Left kidney (tissue), 2 donors: Measurements from ENCODE around the gene FBXL7. TPM values are rescaled to one million over a fixed set of nuclear protein-coding genes. Genes with fewer than 3 reads are reported as not detected.

Source experiments
- DNase-seq: peaks from one replicate; pipeline ENCODE4 v3.0.0-alpha.2; 2013
- polyA plus RNA-seq: library from polyadenylated mRNA; unstranded; fragments of 120-200 nt; gene quantifications from one replicate; pipeline ENCODE4 v1.2.1, GENCODE V29; 2013; ENCODE audit not compliant: insufficient read length

The FBXL7 gene
- polyA plus RNA-seq, 1 donor = 29.8 TPM

DNA sequence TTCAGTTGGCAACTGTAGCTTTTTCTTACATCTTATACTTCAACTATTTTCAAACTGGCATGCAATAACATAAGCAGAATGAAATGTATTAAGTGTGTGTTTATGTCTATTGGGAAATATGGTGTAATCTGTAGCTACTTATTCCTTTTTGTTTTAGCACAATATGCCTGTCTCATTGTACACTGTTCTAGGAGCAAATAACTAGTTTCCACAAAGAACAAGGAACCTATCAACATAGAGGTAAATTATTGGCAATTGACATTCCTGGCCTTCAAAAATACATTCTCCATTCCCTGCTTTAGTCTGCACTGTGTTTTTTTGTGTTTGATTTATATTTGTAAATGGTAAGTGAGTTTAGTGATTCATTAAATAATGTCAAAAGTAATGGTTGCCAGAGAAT is 75.7 kb downstream of the FBXL7 start:
- no peak for DNase-seq

DNA sequence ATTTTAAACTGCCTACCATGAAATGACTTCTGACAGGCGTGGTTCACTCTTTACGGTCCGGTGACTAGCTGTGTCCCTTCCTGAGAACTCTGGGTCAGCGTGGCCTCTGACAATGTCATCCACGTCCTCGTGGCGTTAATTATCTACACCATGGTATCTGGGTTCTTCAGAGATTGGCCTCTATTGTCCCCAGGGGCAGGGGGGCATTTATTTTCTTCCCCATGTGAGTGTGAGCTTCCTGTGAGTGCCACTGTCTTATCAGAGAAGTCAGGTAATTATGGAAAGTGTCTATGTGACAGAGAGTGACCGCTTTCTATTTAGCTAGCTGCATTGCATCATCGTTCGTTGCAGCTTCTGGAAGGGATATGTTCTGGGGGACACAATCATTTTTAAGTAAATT is 77.2 kb downstream of the FBXL7 start:
- no peak for DNase-seq

DNA sequence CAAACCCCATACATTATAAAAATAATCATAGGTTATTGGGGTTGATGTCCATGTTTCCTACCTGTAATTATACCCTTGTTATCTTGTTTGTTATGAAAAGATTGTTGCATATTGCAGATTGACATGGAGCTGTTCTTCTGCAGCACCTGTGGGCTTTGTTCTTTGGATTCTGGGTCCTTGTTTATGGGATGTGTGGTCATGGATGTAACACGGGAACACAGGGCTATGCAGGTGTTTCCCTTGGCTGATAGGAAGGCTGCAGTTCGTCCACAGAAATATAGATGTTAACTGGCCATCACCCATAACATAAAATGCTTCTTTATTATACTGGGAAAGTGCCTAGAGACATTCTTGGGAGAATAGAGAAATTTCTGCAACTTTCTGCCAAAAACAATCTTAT is 77.9 kb downstream of the FBXL7 start:
- no peak for DNase-seq

DNA sequence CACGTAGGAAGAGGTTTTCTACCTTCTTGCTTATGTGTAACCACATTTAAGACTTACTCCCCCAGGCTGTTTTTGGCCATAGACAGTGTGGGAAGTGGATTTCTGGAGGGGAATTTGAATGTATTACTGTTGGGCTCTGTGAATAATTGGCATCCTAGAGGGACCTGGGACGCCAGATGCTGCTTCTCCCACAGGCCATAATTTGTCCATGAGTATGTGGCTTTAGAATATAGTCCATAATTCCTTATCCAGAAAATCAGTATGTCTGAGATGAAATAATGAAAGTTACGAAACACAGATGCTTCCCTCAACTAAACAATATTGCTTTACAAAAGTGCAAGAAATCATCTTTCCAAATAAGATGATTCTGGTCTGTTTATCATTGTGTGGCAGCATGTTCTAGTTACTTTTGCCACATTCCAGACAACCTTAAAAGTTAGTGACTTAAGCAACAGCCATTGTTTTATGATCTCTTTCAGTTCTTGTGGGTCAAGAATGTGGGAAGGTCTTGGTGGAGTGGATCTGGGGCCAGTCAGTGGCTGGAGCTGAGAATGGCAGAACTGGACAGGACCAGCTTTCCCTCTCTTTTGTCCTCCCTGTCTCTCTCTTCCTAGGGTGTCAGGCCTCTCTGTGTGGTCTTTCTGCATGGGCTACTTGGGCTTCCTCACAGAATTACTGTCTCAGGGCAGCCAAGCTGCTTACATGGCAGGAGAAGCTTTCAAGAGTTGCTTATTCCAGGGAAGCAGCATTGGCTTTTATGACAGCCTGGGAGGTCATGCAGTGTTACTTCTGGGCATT is 79.4 kb downstream of the FBXL7 start:
- DNase-seq = no peak

DNA sequence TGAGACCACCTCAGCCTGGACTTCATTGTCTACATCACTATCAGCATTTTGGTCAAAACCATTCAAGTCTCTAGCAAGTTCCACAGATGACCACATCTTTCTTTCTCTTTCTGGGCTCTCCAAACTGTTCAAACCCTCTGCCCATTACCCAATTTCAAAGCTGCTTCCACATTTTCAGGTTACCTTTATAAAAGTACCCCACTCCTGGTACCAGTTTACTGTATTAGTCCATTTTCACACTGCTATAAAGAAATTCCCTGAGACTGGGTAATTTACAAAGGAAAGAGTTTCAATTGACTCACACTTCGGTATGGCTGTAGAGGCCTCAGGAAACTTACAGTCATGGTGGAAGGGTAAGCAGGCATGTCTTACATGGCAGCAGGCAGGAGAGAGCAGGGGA is 84.5 kb downstream of the FBXL7 start:
- DNase-seq = no peak

DNA sequence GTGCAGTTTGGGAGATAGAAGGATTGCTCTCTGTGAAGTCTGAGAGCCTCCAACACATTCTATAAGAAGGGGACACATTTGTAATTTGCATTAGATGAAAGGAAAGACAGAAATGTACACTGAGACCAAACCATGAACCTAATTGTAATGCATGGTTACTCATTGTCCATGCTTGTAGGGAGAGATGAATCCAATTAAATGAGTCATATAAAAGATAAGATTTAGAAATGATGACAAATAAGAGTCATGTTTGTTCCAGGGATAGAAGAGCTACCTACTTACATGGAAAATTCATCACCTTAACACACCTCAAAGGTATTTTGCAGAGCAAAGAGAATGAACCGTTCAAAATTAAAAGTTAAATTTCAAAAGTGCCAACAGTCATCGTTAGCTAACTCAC is 85.1 kb downstream of the FBXL7 start:
- no peak for DNase-seq

DNA sequence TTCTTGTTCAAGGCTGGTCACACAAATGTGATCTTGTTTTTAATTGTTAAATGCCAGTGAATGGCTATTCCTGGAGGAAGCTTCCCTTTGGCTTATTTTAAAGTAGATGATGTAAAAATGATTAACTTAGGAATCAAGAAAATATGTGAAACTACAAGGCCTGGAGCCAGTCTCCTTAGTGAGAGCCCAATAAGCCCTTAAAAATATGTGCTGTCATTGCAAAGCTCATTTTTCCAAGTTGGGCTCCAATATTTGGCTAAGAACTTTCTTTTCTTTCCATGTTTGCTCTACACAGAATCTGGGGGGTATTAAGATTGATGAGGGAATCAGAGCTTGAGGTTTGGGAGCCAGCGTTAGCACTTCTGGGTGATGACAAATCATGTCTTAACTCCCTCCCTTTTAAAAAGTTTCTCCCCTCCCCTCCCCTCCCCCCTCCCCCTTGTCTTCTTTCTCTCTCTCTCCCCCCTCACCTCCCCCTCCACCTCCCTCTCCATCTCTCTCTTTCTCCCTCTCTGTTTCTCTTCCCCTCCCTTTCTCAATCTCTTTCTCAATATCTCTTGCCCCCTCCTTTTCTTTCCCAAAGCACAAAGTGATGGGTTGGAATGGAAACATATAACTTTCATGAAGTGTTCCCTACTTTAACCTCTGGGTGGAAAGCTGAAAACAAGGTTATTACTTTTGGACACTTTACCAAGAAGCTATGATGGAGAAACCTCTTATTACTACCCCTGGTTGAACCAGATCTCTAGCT is 86.0 kb downstream of the FBXL7 start:
- no peak for DNase-seq

DNA sequence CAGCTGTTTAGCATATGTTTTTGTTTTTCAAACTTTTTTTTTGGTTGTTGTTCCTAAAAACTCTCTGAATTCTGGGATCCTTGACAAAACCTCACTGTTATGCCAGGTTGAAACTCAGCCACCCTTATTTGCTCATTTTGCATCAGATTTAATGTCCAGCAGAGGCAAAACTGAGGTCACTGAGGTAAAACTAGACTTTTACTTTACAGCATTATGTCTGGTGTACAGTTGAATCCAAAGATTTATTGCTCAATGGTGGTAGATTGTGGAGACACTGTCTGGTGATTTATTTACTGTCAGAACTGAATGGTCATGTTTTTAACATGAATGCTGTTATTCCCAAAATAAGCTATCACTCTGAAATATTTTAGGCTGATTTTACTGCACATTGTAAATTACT is 87.9 kb downstream of the FBXL7 start:
- DNase-seq = no peak

DNA sequence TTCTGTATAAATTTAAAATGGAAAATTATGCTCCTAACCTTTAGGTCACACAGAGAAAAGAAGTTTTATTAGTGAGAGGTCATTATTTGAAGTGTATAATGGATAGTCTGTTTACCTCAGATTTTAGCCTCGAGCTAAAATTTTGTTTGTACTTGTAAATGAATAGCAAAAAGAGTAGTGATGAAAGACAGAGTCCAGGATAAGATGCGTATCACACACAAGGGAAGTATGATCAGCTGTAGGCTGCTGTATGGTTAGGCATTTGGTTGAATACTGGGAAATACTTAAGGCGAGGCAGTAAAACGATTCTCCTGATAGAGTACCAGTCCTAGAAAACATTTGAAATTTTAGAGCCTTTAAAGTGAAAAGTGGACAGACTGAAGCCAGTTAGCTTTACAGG is 92.7 kb downstream of the FBXL7 start:
- DNase-seq = no peak

DNA sequence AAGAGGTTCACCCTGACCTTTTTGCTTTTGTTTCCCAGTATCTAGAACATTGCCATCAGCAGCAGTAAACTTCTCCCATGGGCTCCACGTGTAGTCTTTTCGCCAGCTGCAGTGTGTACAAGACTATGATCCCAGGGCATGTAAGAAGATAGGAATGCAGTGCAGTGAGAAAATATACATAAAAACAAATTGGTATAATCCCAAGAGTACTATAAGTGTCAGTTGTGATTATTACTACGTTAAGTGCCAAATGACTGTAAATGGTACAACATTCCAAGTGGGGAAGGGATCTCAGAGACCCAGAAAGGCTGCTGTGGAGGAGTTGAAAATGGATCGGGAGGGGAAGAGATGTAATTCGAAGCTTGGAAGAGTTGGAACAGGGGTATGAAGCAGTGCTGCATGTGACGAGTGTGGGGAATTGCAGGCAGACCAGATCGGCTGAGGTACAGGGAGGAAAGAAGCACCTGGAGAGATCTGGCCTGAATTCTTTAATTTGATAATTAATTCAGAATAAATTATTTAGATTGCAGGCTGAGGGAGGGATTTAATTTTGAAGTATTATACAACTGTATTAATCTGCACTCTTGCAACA is 95.1 kb downstream of the FBXL7 start:
- DNase-seq = no peak

DNA sequence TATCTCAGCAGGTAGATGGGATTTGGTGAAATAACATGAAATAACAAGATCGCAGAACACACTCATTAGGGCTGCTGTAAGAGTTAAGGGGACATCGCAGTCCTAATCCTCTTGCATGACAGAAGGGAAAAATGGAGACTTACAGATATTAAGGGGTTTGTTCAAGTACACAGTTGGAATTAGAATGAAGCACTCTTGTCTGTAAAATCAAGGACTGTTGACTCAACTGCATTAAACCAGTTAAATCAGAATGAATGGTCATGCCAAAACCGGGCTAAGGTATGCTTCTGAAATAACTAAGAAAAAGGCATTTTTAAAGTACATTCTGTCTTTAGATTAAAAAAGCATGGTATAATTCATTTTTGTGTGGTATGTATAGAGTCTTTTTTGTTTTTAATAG is 95.9 kb downstream of the FBXL7 start:
- DNase-seq = no peak

DNA sequence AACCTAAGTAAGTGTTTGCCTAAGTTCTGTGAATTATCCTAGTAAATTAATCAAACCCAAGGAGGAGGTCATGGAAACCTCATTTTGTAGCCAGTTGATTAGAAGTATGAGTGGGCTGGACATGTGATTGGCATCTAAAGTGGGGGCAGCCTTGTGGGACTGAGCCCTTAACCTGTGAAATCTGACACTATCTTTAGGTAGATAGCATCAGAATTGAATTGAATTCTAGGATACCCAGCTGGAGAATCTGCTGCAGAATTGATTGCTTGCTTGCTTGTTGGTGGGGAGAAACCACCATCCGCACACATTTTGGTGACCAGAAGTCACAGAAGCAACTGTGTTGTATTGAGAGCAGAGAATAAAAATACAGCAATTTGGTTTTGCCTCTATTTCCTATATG is 97.0 kb downstream of the FBXL7 start:
- no peak for DNase-seq

DNA sequence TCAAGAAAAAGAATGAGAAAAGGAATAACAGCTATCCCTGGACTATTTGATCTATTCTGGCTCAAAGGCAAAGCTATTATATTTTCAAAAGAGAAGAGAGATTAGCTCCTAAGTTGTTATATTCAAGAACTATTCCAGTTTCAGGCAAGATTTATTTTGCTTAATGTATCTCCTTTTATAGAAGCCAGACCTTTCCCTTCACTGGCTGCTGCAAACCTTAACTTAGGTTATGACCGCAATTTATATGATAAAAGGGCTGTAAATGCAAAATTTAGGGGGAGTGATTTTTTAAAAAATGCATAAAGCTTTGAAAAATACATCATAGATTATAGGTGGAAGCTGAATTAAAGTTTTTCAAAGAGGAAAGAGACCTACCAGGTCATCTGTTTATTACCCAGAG is 97.8 kb downstream of the FBXL7 start:
- DNase-seq = no peak

DNA sequence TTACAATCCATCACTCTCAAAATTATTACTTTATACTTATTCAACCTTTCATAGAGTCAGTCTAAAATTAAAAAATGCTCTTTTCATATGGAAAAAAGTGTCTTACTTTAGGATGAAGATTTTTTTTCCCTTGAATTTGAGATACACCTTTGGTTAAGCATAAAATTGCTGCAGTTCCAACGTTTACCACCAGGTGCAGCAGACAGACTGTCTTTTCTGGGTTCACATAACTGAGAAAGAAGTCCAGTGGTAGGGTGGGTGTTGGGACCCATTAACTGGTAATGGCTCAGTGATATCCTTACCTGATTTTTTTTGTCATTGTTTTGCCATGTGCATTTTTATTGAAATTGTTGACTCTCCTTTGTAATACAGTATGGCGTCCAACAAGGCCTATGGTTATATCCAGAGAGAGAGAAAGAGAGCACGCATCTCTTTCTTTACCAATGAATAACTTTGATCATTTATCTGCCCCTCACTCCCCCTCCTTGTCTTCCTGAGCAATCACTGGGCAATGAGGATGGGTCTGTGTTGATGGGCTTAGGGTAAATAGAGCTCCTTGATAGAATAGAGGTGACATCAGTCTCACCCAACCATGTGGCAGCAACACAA is 98.4 kb downstream of the FBXL7 start:
- DNase-seq = no peak

DNA sequence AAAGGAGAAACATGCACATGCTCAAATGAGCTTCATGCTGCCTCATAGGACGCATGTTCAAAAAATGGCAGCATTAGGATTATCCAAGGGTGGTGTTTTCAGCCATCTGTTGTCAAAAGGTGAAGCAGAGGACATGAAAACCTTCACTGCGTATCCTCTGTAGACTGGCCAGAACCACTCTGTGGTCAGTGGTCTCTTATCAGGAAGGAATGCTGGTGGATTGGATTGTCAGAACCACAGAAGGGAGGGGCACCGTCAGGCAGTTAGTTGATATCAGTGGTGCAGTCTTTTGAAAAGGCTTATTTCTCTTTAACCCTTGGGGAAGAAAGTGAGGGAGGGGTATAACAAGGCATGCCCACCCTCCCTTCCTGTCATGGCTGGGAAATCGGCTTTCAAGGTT is 100.1 kb downstream of the FBXL7 start:
- no peak for DNase-seq

DNA sequence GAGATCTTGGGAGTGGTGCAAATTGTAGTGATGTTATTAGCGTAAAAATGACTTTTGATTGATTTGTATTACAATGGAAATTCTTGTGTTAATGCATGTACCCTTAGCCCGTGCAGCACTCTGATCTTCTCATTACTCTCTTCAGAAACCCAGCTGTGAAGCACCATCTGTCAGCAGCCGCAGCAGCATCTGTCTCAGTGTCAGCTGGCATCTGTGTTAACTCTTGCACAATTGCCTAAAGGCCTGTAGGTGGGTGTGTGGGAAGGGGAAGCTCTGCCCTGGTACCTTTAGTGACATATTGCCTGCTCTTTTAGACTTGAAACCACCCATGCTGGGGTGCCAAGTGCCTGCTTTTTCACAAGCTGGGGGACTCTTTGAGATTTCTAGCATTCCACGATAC is 101.3 kb downstream of the FBXL7 start:
- no peak for DNase-seq

DNA sequence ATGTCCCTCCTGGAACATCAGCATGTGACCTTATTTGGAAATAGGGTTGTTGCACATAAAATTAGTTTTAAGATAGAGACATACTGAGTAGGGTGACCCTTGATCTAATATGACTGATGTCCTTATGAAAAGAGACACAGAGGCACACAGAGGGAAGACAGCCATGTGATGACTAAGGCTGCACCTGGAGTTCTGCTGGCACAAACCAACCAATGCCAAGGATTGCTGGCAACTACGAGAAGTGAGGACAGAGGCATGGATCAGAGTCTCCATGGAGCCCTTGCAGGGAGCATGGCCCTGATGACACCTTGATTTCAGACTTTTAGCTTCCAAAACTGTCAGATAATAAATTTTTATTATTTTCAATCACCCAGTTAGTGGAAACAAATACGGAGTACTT is 101.9 kb downstream of the FBXL7 start:
- DNase-seq = no peak

DNA sequence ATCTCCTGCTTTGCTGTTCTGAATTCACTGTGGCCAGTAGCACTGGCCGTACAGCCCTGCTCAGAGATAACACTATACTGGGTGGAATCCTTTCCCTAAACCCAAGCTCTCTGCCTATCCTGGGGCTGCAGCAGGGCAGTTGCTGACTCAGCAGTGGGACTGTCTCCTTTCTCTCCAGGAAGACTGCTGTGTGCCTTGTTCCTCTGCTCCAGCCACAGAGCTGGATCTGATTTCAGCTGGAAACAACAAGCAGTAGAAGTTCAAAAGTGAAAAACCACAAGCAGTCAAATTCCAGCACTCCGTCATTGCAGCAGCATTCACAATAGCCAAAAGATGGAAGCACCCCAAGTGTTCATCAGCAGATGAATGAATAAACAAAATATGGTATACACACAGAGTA is 105.0 kb downstream of the FBXL7 start:
- no peak for DNase-seq

DNA sequence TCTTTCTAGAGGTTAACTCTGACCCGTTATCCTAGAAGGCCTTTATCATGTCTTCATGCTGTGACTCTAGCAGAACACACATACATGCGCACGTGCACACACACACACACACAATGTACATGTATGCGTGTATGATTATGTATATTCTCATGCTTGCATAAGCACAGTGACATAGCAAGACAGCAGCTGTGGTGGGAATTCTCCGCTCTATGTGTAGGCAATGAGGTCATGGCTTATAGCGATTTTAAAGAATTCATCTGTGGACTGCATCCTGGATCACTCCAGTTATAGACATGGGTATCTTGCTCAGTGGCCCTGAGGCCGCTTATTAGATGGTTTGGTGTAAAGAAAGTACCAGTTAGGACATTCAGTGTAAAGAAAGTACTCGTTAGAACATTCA is 106.2 kb downstream of the FBXL7 start:
- DNase-seq = no peak

DNA sequence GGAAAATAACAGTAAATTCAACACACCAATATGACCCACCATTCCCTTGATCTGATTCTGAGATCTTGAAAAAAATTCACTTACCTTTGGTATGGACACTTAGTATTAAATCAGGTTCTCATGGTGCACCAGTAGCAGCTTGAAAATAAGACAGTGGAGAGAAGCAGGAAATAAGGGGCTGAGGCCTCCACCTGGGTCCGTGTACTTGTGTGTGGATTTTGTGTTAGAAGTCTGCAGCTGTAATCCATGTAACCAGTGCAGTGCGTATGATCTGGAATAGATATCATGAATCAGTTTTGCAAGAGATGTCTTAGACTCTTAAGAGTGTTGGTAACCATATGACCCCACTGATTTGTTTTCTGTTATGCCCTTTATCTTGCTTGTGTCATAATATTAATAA is 107.1 kb downstream of the FBXL7 start:
- no peak for DNase-seq

DNA sequence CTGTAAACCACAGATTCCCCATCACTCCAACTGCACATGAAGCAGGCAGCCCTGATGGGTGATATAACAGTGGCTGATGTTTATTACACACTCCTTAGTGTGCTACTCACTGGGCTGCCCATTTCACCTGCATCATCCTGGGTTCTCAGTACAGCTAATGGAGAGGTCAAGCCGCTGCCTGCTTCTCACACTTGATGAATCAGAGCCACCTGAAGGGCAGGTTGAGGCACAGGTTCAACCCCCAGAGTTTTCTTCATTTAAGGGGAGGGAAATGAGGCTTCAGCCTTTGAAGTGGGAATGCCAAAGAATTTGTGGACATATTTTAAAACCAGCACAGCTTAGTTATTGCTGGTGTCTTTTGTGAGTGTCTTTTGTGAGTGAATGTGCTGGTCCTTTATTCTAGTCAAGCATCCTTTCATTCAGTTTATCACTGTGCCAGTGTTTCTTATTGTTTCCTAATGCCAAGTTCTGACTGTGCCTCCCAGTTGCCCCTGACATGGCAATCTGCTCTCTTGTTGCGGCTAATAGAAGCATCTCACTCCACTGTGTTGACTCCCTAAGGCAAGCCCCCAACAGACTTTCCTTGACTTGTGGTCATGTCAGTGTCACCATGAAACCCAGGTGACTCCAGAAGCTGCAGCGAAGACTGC is 109.2 kb downstream of the FBXL7 start:
- DNase-seq = no peak

DNA sequence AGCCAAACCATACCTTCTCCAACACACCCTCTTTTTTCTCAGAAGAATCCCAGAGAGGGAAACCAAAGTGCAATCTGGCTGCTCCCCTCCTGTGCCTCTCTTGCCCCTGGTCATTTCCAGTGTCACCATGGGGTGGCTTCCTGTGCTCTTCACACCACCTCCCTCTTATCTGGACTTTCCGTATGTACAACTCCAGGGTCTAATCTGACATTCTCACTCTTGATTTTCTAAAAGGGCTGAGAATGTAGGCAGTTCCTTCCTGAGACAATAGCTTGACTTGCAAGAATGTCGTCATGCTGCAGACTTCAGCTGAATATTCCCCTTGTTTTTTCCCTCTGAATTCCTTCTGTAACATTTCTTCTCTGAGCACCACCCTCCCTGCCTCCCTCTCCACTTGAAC is 110.2 kb downstream of the FBXL7 start:
- DNase-seq = no peak

DNA sequence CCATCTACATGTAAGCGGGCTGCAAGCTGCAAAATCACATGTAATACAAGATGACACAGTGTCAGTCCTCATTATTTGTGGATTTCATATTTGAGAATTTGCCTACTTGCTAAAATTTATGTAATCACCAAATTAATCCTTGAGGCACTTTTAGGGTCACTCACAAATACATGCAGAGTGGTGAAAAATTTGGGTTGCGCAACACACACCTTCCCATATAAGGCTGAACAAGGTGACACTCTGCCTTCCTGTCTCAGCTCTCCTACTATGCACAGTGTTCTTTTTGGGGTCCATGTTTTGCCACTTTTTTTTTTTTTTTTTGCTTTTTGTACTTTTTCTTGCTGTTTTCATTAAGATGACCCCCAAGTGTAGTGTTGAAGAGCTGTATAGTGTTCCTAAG is 111.0 kb downstream of the FBXL7 start:
- DNase-seq = no peak
